Lung (tissue), 12 donors: ENCODE results near the gene GALNT9. TPM values are rescaled to one million over a fixed set of nuclear protein-coding genes. Genes with fewer than 3 reads are reported as not detected.
"Not testable (repeated sequence)": the region's sequence is repeated elsewhere in the genome, so short reads cannot be mapped to it uniquely, and the experiment has no call there.

Experiments used
- ATAC-seq: fragments of 200-7000 bp; cut with Tn5 transposase; one replicate; pipeline ENCODE4 v1.9.1; 2020; ENCODE audit warnings: moderate number of reproducible peaks; ENCODE audit not compliant: insufficient read depth, low FRiP score
- DNase-seq, 3 donors: peaks; one replicate each; pipeline ENCODE4 v3.0.0-alpha.2; 2013 to 2017
- H3K27ac ChIP-seq, 2 donors: one replicate each; pipeline ENCODE4 v1.5.1; 2013; ENCODE audit warnings: mild to moderate bottlenecking in 2 of 2, moderate library complexity in 2 of 2, control low read depth in 1 of 2, inconsistent platforms in 1 of 2, low read depth in 1 of 2, low read length in 1 of 2
- H3K27me3 ChIP-seq, 3 donors: one replicate each; pipeline ENCODE4 v1.5.1; 2013; ENCODE audit warnings: low read length in 2 of 3; ENCODE audit not compliant: control insufficient read depth in 3 of 3, insufficient read depth in 3 of 3
- H3K36me3 ChIP-seq, 4 donors: one replicate each; pipeline ENCODE4 v1.5.1; 2013; ENCODE audit warnings: low read length in 4 of 4, mild to moderate bottlenecking in 1 of 4, moderate library complexity in 1 of 4; ENCODE audit not compliant: control insufficient read depth in 4 of 4, insufficient read depth in 4 of 4
- H3K4me1 ChIP-seq, 5 donors: one replicate each; pipeline ENCODE4 v1.5.1; 2013; ENCODE audit warnings: low read length in 5 of 5, mild to moderate bottlenecking in 2 of 5, moderate library complexity in 1 of 5; ENCODE audit not compliant: control insufficient read depth in 5 of 5, insufficient read depth in 5 of 5
- H3K4me3 ChIP-seq: one replicate; pipeline ENCODE4 v1.5.1; 2013; ENCODE audit warnings: mild to moderate bottlenecking, control low read depth, moderate library complexity
- H3K9ac ChIP-seq, 2 donors: one replicate each; pipeline ENCODE4 v1.5.1; 2013; ENCODE audit warnings: low read length in 2 of 2, control low read depth in 1 of 2; ENCODE audit not compliant: insufficient read depth in 1 of 2
- H3K9me3 ChIP-seq, 4 donors: one replicate each; pipeline ENCODE4 v1.5.1; 2013; ENCODE audit warnings: low read length in 3 of 4, mild to moderate bottlenecking in 1 of 4, moderate library complexity in 1 of 4; ENCODE audit not compliant: control insufficient read depth in 4 of 4, insufficient read depth in 3 of 4
- CTCF ChIP-seq: IDR thresholded peaks from 2 replicates; pipeline ENCODE4 v1.5.1; 2012; ENCODE audit warnings: mild to moderate bottlenecking; ENCODE audit errors: control extremely low read depth, extremely low read depth
- WGBS, 2 donors: extraction: QIAGEN DNeasy Blood & Tissue Kit; methylation state at CpG; one replicate each; pipeline ENCODE4 v1.1.7; 2013; 5-methylcytosine and 5-hydroxymethylcytosine counted together
- polyA plus RNA-seq, 2 donors: library from polyadenylated mRNA; stranded (reverse); fragments of 200-250 nt; gene quantifications; one replicate each; pipeline ENCODE4 v1.2.1, GENCODE V29; 2013
- total RNA-seq, 2 donors: library from RNA; depleted of rRNA in 1 of 2; stranded (reverse); fragments of >200 nt in 1 of 2; gene quantifications; one replicate each; pipeline ENCODE4 v1.2.1, GENCODE V29; 2014 to 2021
- donor health status: control.
- donor health status: control.
- donor health status: Bipolar disorder and iron deficiency.
- donor health status: healthy.
- donor health status: DM: yes; HTN: yes; CAD: no.

GALNT9 gene
- total and polyA plus RNA-seq, 4 donors = 0.13 to 1.7 (median 0.79) TPM

DNA sequence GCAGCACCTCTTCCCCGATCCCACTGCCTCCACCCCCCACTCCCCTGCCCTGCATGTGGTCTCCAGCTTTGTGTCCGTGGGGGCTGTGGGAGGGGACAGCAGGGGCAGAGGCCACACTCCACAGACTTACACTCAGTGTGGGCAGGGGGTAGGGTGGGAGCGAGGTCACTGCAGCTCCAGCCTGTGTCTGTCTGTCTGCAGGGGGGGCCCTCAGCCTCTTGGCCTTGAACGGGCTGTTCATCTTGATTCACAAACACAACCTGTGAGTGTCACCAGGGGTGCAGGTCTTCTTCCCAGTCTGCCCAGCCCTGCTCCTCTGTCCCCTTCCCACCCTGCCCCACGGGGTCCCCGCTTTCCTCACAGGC, 178.6 kb downstream of the GALNT9 start:
- ATAC-seq = no peak
- H3K36me3 ChIP-seq = peaks cover 0 to 37% (median 5%) of the 10 kb centered on the region in 4 donors

GRCh38 chr12:132149526-132149925, 179.9 kb downstream of the GALNT9 start:
- Histone ChIP-seq H3K4me1 (peaks cover 0 to 16% (median 8%) of the 10 kb centered on the region in 5 donors), H3K36me3 (peaks cover 0 to 37% (median 4%) of the 10 kb centered on the region in 4 donors)
- not testable (repeated sequence) for ATAC-seq, H3K9me3 ChIP-seq, H3K9ac ChIP-seq, H3K27ac ChIP-seq, H3K27me3 ChIP-seq, DNase-seq, H3K4me3 ChIP-seq
- 91% methylated on average over 23 of the region's 32 CpGs; no CpG with 5 or more reads in 1 of the 2 donors for WGBS, 2 donors

More for the DNA sequence above, 178.6 kb downstream of the GALNT9 start:
- H3K9ac ChIP-seq = no peak overlapping the region
- no peak overlapping the region for H3K27ac ChIP-seq
- H3K27me3 ChIP-seq = no peaks in the 10 kb centered on the region
- peaks cover 0 to 5% (median 0%) of the 10 kb centered on the region in 5 donors for H3K4me1 ChIP-seq
- no peak for DNase-seq
- no peak overlapping the region for H3K4me3 ChIP-seq
- no peak for TF ChIP-seq CTCF
- 92 to 93% methylated on average over 6 of the region's 6 CpGs for WGBS, 2 donors
- no peaks in the 10 kb centered on the region for H3K9me3 ChIP-seq

DNA sequence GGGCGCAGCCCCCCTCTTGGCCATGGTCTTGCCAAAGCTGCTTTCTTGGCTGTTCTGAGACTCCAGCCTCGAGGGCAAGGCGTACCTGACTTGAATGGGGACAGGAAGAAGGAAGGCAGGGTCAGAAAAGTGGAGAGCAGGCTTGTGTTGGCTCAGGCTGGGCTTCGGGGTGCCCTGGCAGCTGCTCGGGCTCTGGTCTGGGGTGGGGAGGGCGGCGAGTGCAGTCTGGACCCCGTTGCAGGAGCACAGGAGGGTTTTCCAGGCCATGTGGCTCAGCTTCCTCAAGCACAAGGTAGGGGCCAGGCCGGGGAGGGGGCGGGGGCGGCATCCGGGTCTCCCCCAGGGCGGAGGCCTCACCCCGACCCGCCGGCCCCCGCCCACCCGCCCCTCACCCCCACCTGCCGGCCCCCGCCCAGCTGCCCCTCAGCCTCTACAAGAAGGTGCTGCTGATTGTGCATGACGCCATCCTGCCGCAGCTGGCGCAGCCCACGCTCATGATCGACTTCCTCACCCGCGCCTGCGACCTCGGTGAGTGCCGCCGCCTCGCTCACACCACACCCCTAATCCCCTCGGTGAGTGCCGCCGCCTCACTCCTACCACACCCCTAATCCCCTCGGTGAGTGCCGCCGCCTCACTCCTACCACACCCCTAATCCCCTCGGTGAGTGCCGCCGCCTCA, 180.9 kb downstream of the GALNT9 start:
- Histone ChIP-seq H3K4me1 (peaks cover 0 to 12% (median 7%) of the 10 kb centered on the region in 5 donors), H3K9me3 (no peaks in the 10 kb centered on the region), H3K36me3 (peaks cover 0 to 37% (median 4%) of the 10 kb centered on the region in 4 donors), H3K27me3 (no peaks in the 10 kb centered on the region), H3K27ac (no peak overlapping the region), H3K4me3 (no peak overlapping the region), H3K9ac (no peak overlapping the region)
- TF ChIP-seq CTCF = no peak
- DNase-seq (no peak), ATAC-seq (no peak)
- WGBS, 2 donors = 92 to 96% methylated on average over 19 to 35 of the region's 41 CpGs

DNA sequence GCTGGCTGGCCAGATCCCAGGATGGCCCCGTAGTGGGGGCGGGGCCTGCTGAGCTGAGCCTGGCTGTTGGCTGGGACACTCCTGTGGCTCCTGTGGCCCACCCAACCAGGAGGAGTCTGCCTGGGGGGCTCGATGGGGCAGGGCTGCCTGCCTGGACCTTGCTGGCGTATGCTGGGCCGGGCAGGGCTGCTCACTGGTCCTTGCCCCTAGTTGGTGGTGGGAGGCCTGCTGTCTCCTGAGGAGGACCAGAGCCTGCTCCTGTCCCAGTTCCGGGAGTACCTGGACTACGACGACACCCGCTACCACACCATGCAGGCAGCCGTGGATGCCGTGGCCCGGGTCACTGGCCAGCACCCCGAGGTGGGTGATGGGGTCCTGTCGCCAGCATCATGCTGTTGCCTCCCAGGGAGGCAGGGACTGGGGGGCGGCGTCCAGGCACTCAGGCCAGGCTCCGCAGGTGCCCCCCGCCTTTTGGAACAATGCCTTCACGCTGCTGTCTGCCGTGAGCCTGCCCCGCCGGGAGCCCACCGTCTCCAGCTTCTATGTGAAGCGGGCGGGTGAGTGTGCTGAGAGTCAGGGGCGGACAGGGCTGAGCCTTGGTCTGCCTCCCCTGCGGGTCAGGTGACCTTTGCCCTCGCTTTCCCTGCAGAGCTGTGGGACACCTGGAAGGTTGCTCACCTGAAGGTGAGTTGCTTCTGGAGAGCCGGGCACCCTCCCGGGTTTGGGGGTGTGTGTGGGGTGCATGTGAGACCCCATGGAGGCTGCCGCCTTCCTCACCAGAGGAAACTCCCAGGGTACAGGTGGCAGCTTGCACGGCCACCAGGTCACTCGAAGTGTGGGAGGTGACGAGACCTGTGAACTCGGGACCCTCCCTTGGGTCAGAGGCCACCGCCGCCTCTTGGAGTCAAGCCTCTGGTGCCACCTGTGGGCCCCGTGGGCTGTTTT, 181.7 kb downstream of the GALNT9 start:
- no peak overlapping the region for H3K4me3 ChIP-seq
- no peak overlapping the region for H3K9ac ChIP-seq
- WGBS, 2 donors = 94 to 95% methylated on average over 36 to 38 of the region's 38 CpGs
- H3K4me1 ChIP-seq = peaks cover 0 to 20% (median 8%) of the 10 kb centered on the region in 5 donors
- H3K36me3 ChIP-seq = peaks cover 0 to 37% (median 4%) of the 10 kb centered on the region in 4 donors
- H3K27me3 ChIP-seq = no peaks in the 10 kb centered on the region
- no peaks in the 10 kb centered on the region for H3K9me3 ChIP-seq
- ATAC-seq (no peak), DNase-seq (no peak)
- no peak for TF ChIP-seq CTCF
- H3K27ac ChIP-seq = no peak overlapping the region
